Measurements from ENCODE around the gene TMEM135. TPM values are rescaled to one million over a fixed set of nuclear protein-coding genes. Genes with fewer than 3 reads are reported as not detected.
A peak's percentile ranks its signal among the peaks of the same experiment; 100 is the strongest.

TMEM135 gene
- total RNA-seq, 1 experiment from 2014 or later, result 70.3 TPM

GRCh38 chr11:87035976-87036583 lies 1.7 kb upstream of the TMEM135 start:
- intact Hi-C loops (cut with micrococcal nuclease; ENCODE audit: unreplicated experiment), result no loop called here
- H3K36me3 ChIP-seq (ENCODE audit: insufficient read depth, low read length, poor library complexity, severe bottlenecking), result no peaks in the 10 kb centered on the region
- CTCF ChIA-PET, result interaction anchor here (0.6 kb wide), 1 partner anchor 98 kb away, joined by 5 read pairs; no protein-coding TSS in a partner anchor

DNA sequence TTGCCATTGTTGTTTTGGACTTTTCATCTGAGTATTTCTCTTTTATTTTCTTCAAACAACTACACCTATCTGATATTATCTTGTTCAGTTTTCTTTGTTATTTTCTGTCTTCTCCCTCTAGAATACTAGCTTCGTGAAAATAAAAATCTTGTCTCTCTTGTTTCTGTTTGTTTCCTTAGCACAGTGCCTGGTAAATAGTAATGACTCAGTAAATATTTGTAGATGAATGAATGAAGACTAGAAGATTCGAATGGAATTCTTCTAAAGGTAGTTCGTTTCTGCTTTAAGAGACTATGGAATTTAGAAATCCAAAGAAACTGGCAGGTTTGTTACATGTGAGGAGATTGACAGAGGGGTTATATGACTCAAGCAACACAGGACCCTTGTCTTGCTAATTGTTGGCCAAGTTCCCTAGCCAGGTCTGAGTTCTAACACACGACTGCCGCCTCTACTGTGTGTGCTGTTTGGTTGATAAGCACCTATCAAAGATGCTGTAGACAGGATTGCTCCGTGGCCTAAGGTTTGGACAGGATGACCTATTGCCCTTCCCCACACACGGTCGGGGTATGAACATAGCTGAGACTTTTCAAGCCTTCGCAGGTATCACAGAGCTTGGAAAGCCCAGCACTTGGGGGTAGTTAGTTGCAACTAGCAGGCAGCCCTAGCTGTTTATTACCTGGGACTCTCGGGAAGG lies 831 bp upstream of the TMEM135 start:
- ChIA-PET POLR2A (ENCODE audit: low non-redundant PET) (interaction anchor here (0.6 kb wide), 1 partner anchor 45 kb away, joined by 3 read pairs; no protein-coding TSS in a partner anchor), CTCF (interaction anchor here (0.9 kb wide), 1 partner anchor 61 kb away, joined by 3 read pairs; no protein-coding TSS in a partner anchor)
- Histone ChIP-seq H3K27ac (ENCODE audit: low read depth, low read length, poor library complexity, severe bottlenecking) (peak overlapping the region; percentile 83), H3K9me3 (ENCODE audit: low read depth, low read length, poor library complexity, severe bottlenecking) (no peaks in the 10 kb centered on the region), H3K4me1 (ENCODE audit: insufficient read depth, low read length, poor library complexity, severe bottlenecking) (peaks cover 33% of the 10 kb centered on the region), H3K4me3 (ENCODE audit: low read depth, low read length, poor library complexity, severe bottlenecking) (peak overlapping the region; percentile 75), H3K27me3 (replicated peaks; ENCODE audit: insufficient read depth, low read depth, low read length, poor library complexity) (no peaks in the 10 kb centered on the region), H3K36me3 (ENCODE audit: insufficient read depth, low read length, poor library complexity, severe bottlenecking) (no peaks in the 10 kb centered on the region)
- intact Hi-C loops (cut with micrococcal nuclease; ENCODE audit: unreplicated experiment), result no loop called here
- TF ChIP-seq, protein P1, sequence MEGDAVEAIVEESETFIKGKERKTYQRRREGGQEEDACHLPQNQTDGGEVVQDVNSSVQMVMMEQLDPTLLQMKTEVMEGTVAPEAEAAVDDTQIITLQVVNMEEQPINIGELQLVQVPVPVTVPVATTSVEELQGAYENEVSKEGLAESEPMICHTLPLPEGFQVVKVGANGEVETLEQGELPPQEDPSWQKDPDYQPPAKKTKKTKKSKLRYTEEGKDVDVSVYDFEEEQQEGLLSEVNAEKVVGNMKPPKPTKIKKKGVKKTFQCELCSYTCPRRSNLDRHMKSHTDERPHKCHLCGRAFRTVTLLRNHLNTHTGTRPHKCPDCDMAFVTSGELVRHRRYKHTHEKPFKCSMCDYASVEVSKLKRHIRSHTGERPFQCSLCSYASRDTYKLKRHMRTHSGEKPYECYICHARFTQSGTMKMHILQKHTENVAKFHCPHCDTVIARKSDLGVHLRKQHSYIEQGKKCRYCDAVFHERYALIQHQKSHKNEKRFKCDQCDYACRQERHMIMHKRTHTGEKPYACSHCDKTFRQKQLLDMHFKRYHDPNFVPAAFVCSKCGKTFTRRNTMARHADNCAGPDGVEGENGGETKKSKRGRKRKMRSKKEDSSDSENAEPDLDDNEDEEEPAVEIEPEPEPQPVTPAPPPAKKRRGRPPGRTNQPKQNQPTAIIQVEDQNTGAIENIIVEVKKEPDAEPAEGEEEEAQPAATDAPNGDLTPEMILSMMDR (conservative IDR thresholded peaks at IDR 0.05; ENCODE audit: low read depth, low read length), result no peak
- no peak for TF ChIP-seq EZH2 (IDR thresholded peaks at IDR 0.05; ENCODE audit: borderline replicate concordance, low read depth, low read length, poor library complexity, severe bottlenecking)
- BruUV-seq (replicated peaks), result TSS peak; percentile 84
- DNase-seq (ENCODE audit: low spot score), result no peak

More at GRCh38 chr11:87035976-87036583, 1.7 kb upstream of the TMEM135 start:
- POLR2A ChIA-PET (ENCODE audit: low non-redundant PET), result no interaction called here
- Histone ChIP-seq H3K9me3 (ENCODE audit: low read depth, low read length, poor library complexity, severe bottlenecking) (no peaks in the 10 kb centered on the region), H3K4me3 (ENCODE audit: low read depth, low read length, poor library complexity, severe bottlenecking) (no peak overlapping the region), H3K27me3 (replicated peaks; ENCODE audit: insufficient read depth, low read depth, low read length, poor library complexity) (no peaks in the 10 kb centered on the region), H3K4me1 (ENCODE audit: insufficient read depth, low read length, poor library complexity, severe bottlenecking) (peaks cover 33% of the 10 kb centered on the region), H3K27ac (ENCODE audit: low read depth, low read length, poor library complexity, severe bottlenecking) (no peak overlapping the region)
- no peak for TF ChIP-seq EZH2 (IDR thresholded peaks at IDR 0.05; ENCODE audit: borderline replicate concordance, low read depth, low read length, poor library complexity, severe bottlenecking)
- TF ChIP-seq, protein P1 (conservative IDR thresholded peaks at IDR 0.05; ENCODE audit: low read depth, low read length), result no peak
- BruUV-seq (replicated peaks), result no TSS peak
- DNase-seq (ENCODE audit: low spot score), result no peak

DNA sequence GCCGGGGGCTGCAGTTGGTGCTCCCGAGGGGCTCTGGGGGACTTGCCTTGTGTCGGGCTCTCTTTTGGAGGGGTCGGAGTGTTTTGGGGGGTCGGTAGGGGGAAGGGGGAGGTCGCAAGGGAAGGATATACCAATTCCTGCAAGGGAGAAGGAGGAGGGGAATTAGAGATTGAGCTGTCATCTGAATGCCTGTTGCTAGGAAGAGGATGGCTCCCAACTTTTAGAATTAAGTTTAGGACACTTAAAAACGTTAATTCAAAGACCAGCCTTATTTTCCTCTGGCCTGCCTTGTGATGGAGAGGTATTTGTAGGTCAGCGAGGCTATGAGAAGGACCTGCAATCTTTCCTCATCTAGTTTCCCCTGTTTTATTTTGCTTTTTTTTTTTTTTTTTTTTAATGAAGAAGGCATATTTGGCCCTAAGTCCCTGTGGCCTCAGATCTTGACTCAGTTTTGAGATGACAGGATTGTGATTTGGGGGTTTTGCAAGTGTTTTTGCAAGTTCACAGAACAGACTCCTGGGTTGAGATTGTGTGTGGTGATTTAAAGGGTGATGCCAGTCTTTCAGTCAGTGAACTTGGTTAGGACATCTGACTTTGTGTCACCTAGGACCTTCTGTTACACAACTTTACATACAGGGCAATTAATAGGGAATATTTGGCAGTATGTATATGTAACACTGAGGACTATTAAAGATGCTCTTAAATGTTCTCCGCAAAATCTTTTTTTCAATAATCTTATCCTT lies 672 bp downstream of the TMEM135 start:
- Histone ChIP-seq H3K9me3 (ENCODE audit: low read depth, low read length, poor library complexity, severe bottlenecking) (no peaks in the 10 kb centered on the region), H3K4me1 (ENCODE audit: insufficient read depth, low read length, poor library complexity, severe bottlenecking) (peaks cover 33% of the 10 kb centered on the region), H3K36me3 (ENCODE audit: insufficient read depth, low read length, poor library complexity, severe bottlenecking) (peaks cover 9% of the 10 kb centered on the region), H3K27me3 (replicated peaks; ENCODE audit: insufficient read depth, low read depth, low read length, poor library complexity) (no peaks in the 10 kb centered on the region), H3K27ac (ENCODE audit: low read depth, low read length, poor library complexity, severe bottlenecking) (peak overlapping the region; percentile 83), H3K4me3 (ENCODE audit: low read depth, low read length, poor library complexity, severe bottlenecking) (peak overlapping the region; percentile 75)
- ChIA-PET POLR2A (ENCODE audit: low non-redundant PET) (interaction anchor here (0.7 kb wide), 1 partner anchor 163 kb away, joined by 6 read pairs; no protein-coding TSS in a partner anchor), CTCF (no interaction called here)
- BruUV-seq (replicated peaks), result TSS peak; percentile 68
- intact Hi-C loops (cut with micrococcal nuclease; ENCODE audit: unreplicated experiment), result no loop called here
- DNase-seq (ENCODE audit: low spot score), result no peak
- TF ChIP-seq, protein P1 (conservative IDR thresholded peaks at IDR 0.05; ENCODE audit: low read depth, low read length), result no peak
- no peak for TF ChIP-seq EZH2 (IDR thresholded peaks at IDR 0.05; ENCODE audit: borderline replicate concordance, low read depth, low read length, poor library complexity, severe bottlenecking)
